Colonic mucosa (tissue), 4 donors: ENCODE data around the gene NUP98. TPM values are rescaled to one million over a fixed set of nuclear protein-coding genes. Genes with fewer than 3 reads are reported as not detected.

Source experiments
- DNase-seq: peaks from one replicate; pipeline ENCODE4 v3.0.0-alpha.2; 2020
- H3K27ac ChIP-seq: fragments of 200-600 bp; one replicate; pipeline ENCODE4 v1.8.0; 2021
- H3K27me3 ChIP-seq: fragments of 200-600 bp; one replicate; pipeline ENCODE4 v1.8.0; 2021
- H3K36me3 ChIP-seq: fragments of 200-600 bp; one replicate; pipeline ENCODE4 v1.8.0; 2021
- H3K4me1 ChIP-seq: fragments of 200-600 bp; one replicate; pipeline ENCODE4 v1.8.0; 2021; ENCODE audit warnings: mild to moderate bottlenecking
- H3K4me3 ChIP-seq: fragments of 200-600 bp; one replicate; pipeline ENCODE4 v1.8.0; 2021
- H3K9ac ChIP-seq, 2 donors: one replicate each; pipeline ENCODE4 v1.7.0; 2013; ENCODE audit warnings: control low read depth in 2 of 2, low read depth in 2 of 2, low read length in 2 of 2
- H3K9me3 ChIP-seq: fragments of 200-600 bp; one replicate; pipeline ENCODE4 v1.8.0; 2021
- CTCF ChIP-seq: fragments of 200-600 bp; IDR thresholded peaks from one replicate; pipeline ENCODE4 v1.8.0; 2022; ENCODE audit warnings: antibody characterized with exemption, mild to moderate bottlenecking
- intact Hi-C: fragments of 100-400 bp; cut with DNase I; formaldehyde crosslinking; loops from one replicate; pipeline ENCODE4 v1.14.1; 2022
- total RNA-seq, 2 donors: library from RNA; stranded (reverse); fragmentation: NEBNext Ultra II Directional in 1 of 2; extraction: Animal tissue kit (Norgen Biotek cat#: 25700) in 1 of 2; gene quantifications; one replicate each; pipeline ENCODE4 v1.2.1, GENCODE V29; 2021
- donor health status: healthy.
- donor health status: DM: no; HTN: no; CAD: no.
- donor health status: DM: no; HTN: no; CAD: no.

Gene NUP98
- total RNA-seq, 2 donors from 2014 or later = 59.2 to 76.7 TPM

DNA sequence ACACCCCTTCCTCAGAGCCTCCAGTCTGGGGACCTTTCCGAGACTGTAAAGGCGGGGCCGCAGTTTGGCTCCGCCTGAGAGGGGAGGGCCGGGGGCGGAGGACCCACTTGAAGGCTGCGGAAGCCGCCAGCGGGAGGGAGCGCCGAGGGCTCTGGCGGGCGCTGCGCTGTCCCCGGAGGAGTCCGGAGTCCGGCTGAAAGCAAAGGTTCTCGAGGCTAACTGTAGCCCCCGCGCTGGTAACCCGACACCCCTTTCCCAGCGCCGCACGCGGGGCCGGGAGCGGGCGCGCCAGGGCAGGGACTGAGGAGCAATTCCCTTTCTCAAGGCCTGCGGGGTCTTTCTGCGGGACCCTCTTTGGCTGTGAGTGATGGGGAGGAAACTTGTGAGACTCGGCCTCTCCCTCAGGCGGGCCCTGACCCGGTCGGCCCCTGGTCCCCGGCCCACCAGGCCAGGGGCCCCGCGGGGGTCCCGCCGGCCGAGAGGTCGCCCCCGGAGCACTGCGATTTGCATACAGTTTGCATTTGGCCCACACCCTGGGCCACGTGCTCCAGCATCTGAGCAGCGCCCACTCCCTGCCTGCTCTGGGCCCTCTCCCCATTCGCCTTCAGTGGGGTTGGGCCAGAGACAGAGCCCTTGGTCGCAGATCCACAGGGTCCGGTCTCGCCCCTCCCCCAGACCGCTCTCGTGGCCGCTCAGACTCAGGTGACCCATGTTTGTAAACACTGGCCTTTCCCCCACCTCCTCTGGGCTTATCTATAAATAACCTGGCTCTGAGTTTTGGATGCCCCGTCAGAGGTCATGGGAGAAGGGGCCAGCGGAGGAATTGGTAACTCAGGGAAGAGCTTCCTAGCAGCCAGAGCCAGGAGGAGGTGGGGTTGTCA is 155.0 kb downstream of the NUP98 start:
- no peaks in the 10 kb centered on the region for H3K9me3 ChIP-seq
- peak overlapping the region; percentile 41 for H3K4me3 ChIP-seq
- no peak for TF ChIP-seq CTCF
- H3K27me3 ChIP-seq = peaks cover 16% of the 10 kb centered on the region
- H3K9ac ChIP-seq = peak overlapping the region in 1 of 2 donors; percentile 34
- no peaks in the 10 kb centered on the region for H3K36me3 ChIP-seq
- DNase-seq = peak; percentile 74
- no peaks in the 10 kb centered on the region for H3K4me1 ChIP-seq
- intact Hi-C loops = no loop called here
- H3K27ac ChIP-seq = no peak overlapping the region

DNA sequence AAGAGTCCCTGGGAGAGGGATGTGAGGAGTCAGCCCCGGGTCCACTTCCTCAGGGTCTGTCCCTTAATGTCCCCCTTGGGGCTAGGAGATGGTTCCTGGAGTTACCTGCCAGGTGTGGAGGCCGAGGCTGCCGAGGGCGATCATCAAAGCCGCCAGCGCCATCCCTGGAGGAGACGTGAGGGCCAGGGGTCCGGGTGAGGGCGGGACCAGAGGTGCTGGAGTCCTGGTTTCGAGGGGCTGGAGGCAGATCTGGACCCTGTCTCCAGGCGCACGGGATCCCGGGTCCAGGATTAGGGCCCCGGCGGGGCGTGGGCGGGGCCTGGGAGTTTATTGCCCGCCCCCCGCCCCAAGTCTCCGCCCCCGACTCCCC is 155.7 kb downstream of the NUP98 start, which contains the start of gene ART5:
ART5 (minus strand) TSS at position 292 of the 370 bp plus-strand sequence; CDS start at position 162, 130 bp downstream.
- Histone ChIP-seq H3K27me3 (peaks cover 16% of the 10 kb centered on the region), H3K36me3 (no peaks in the 10 kb centered on the region), H3K27ac (no peak within 1 kb of the TSS), H3K9me3 (no peaks in the 10 kb centered on the region), H3K4me3 (peak within 1 kb of the TSS; percentile 41), H3K9ac (peak within 1 kb of the TSS in 1 of 2 donors; percentile 34), H3K4me1 (no peaks in the 10 kb centered on the region)
- TF ChIP-seq CTCF = no peak
- no peak for DNase-seq
- intact Hi-C loops = no loop called here

DNA sequence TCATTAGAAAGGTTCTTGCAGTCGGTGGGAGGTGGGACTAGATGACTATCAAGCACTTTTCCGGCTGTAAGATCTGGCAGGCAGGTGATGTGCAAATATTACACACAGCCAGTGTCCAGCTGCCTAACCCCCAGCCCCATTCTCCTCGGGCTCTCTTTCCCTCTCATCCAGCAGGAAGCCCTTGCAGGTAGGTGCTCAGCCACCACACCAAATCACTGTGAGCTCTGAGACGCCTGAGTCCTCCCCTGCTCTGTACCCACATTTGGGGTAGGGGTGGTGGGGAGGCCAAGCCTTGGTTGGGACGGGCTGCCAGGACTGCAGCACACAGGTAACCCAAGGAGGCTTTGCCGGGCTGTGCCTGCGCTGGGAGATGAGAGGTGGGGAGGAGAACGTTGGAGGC is 156.2 kb downstream of the NUP98 start:
- DNase-seq = no peak
- TF ChIP-seq CTCF = no peak
- H3K4me3 ChIP-seq = no peak overlapping the region
- peaks cover 16% of the 10 kb centered on the region for H3K27me3 ChIP-seq
- H3K9me3 ChIP-seq = no peaks in the 10 kb centered on the region
- H3K9ac ChIP-seq = no peak overlapping the region
- H3K27ac ChIP-seq = no peak overlapping the region
- intact Hi-C loops = no loop called here
- H3K36me3 ChIP-seq = no peaks in the 10 kb centered on the region
- H3K4me1 ChIP-seq = no peaks in the 10 kb centered on the region

DNA sequence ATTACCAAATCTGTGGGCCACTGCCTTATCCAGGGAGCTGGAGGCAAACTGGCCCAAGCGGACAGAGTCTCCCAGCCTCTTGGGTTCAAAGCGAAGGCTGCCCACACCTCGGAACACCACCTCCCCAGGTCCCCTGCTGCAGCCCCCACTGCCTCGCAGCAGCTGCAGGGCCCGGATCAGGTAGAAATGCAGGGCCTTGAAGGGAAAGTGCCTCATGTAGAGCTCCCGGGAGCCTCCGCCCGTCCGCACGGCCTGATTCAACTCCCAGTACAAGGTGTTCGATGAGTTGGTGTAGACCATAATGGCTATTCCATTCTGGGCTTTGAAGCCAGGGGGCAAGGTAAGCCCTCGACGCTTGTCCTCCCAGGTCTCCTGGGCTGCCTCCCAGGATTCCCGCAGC is 157.5 kb downstream of the NUP98 start:
- no peaks in the 10 kb centered on the region for H3K36me3 ChIP-seq
- no peaks in the 10 kb centered on the region for H3K4me1 ChIP-seq
- TF ChIP-seq CTCF = no peak
- no peaks in the 10 kb centered on the region for H3K9me3 ChIP-seq
- no peak overlapping the region for H3K9ac ChIP-seq
- H3K27ac ChIP-seq = no peak overlapping the region
- H3K4me3 ChIP-seq = no peak overlapping the region
- peaks cover 16% of the 10 kb centered on the region for H3K27me3 ChIP-seq
- DNase-seq = no peak
- intact Hi-C loops = no loop called here

- Histone ChIP-seq H3K27ac (no peak overlapping the region), H3K9ac (no peak overlapping the region), H3K4me3 (no peak overlapping the region), H3K4me1 (no peaks in the 10 kb centered on the region), H3K36me3 (no peaks in the 10 kb centered on the region), H3K27me3 (peaks cover 16% of the 10 kb centered on the region), H3K9me3 (no peaks in the 10 kb centered on the region)
- no peak for DNase-seq
- intact Hi-C loops = no loop called here
- no peak for TF ChIP-seq CTCF
Observed at GRCh38 chr11:3638513-3638912, 158.8 kb downstream of the NUP98 start.
